HEK293T (cell line): ENCODE data around the gene PRR11.
"Not testable (repeated sequence)": the region's sequence is repeated elsewhere in the genome, so short reads cannot be mapped to it uniquely, and the experiment has no call there.

Experiments used
- CTCF ChIA-PET: fragments of 350-600 bp; formaldehyde crosslinking; extraction: SDS; loops from one replicate; lab custom pipeline; 2021; ENCODE audit warnings: antibody characterized with exemption, inconsistent platforms; lab: Yijun Ruan, JAX
- POLR2A ChIA-PET: fragments of 350-600 bp; formaldehyde crosslinking; extraction: SDS; loops from one replicate; lab custom pipeline; 2020; ENCODE audit warnings: antibody characterized with exemption, inconsistent platforms; lab: Yijun Ruan, JAX
- DNase-seq: peaks from one replicate; pipeline ENCODE4 v3.0.0; 2012; ENCODE audit warnings: mixed read lengths; ENCODE audit errors: extremely low spot score
- ARNT ChIP-seq: fragments of 450-650 bp; IDR thresholded peaks from 2 replicates; pipeline ENCODE4 v1.6.1; 2017; ENCODE audit warnings: mild to moderate bottlenecking
- BHLHE40 ChIP-seq: fragments of 450-650 bp; IDR thresholded peaks from 2 replicates; pipeline ENCODE4 v1.6.1; 2016; ENCODE audit warnings: mild to moderate bottlenecking, moderate library complexity, borderline replicate concordance
- CTBP1 ChIP-seq: fragments of 450-650 bp; IDR thresholded peaks from 2 replicates; pipeline ENCODE4 v1.6.1; 2016; ENCODE audit warnings: borderline replicate concordance
- ELF4 ChIP-seq: fragments of 450-650 bp; IDR thresholded peaks from 2 replicates; pipeline ENCODE4 v1.6.1; 2017; ENCODE audit warnings: antibody characterized with exemption
- FOXA1 ChIP-seq: fragments of 450-650 bp; IDR thresholded peaks from 2 replicates; pipeline ENCODE4 v1.6.1; 2016; ENCODE audit warnings: mild to moderate bottlenecking
- FOXK2 ChIP-seq: fragments of 450-650 bp; IDR thresholded peaks from 2 replicates; pipeline ENCODE4 v1.6.1; 2016; ENCODE audit warnings: mild to moderate bottlenecking
- FOXM1 ChIP-seq: fragments of 450-650 bp; IDR thresholded peaks from 2 replicates; pipeline ENCODE4 v1.6.1; 2017; ENCODE audit warnings: mild to moderate bottlenecking, borderline replicate concordance
- HDGF ChIP-seq: fragments of 450-650 bp; IDR thresholded peaks from 2 replicates; pipeline ENCODE4 v1.6.1; 2017; ENCODE audit warnings: antibody characterized with exemption, borderline replicate concordance
- L3MBTL2 ChIP-seq: fragments of 450-650 bp; conservative IDR thresholded peaks from 2 replicates; pipeline ENCODE4 v1.6.1; 2016; ENCODE audit warnings: mild to moderate bottlenecking
- LEF1 ChIP-seq: fragments of 450-650 bp; IDR thresholded peaks from 2 replicates; pipeline ENCODE4 v1.6.1; 2017; ENCODE audit warnings: mild to moderate bottlenecking, borderline replicate concordance
- NFRKB ChIP-seq: fragments of 450-650 bp; IDR thresholded peaks from 2 replicates; pipeline ENCODE4 v1.6.1; 2016; ENCODE audit warnings: mild to moderate bottlenecking, moderate library complexity
- SP1 ChIP-seq: fragments of 450-650 bp; IDR thresholded peaks from 2 replicates; pipeline ENCODE4 v1.6.1; 2017
- SUZ12 ChIP-seq: fragments of 450-650 bp; IDR thresholded peaks from 2 replicates; pipeline ENCODE4 v1.6.1; 2016; ENCODE audit warnings: mild to moderate bottlenecking
- TARDBP ChIP-seq: fragments of 450-650 bp; IDR thresholded peaks from 2 replicates; pipeline ENCODE4 v1.6.1; 2016
- ZNF384 ChIP-seq: fragments of 450-650 bp; IDR thresholded peaks from 2 replicates; pipeline ENCODE4 v1.6.1; 2016
- TF ChIP-seq, protein P1 (sequence below): fragments of 450-650 bp; IDR thresholded peaks from 2 replicates; pipeline ENCODE4 v1.6.1; 2016

Gene PRR11

DNA sequence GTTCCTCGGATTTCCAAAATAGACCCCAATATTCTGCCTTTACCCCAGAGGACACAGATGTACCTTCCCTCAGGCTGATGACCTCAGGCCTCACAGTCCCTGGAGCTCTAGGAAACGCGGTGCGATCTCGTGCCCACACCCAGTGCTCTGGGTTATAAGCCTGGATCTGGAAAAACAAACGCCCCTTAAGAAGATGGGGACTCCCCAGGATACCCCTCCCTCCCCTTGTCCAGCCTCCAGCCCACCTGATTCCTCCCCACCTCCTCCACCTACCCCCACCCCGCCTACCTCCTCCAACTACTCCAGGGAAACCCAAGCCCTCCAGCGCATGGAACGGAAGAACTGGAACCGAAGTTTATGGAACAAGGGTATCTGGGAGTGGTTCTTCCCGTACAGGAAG, 19.1 kb downstream of the PRR11 start:
- CTCF ChIA-PET = no interaction called here
- TF ChIP-seq L3MBTL2 (no peak), SUZ12 (no peak), CTBP1 (no peak), FOXA1 (no peak), FOXM1 (no peak)
- no peak for DNase-seq
- POLR2A ChIA-PET = no interaction called here

DNA sequence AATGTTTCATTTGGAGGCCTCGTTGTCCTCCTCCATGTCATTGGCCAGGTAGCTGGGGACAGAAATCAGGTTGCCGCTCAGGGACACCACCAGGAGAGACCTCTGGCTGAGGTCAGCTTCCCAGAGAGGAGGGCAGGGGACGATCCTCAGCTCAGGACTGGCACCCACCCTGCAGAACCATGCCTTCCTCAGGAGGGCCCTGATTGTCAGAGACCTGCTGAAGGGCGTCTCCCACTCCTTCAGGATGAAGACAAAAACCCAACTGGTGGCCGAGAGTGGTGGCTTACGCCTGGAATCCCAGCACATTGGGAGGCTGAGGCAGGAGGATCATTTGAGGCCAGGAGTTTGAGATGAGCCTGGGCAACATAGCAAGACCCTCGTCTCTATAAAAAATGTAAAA, 19.5 kb downstream of the PRR11 start:
- POLR2A ChIA-PET = no interaction called here
- CTCF ChIA-PET = no interaction called here
- TF ChIP-seq NFRKB = no peak
- DNase-seq = no peak

DNA sequence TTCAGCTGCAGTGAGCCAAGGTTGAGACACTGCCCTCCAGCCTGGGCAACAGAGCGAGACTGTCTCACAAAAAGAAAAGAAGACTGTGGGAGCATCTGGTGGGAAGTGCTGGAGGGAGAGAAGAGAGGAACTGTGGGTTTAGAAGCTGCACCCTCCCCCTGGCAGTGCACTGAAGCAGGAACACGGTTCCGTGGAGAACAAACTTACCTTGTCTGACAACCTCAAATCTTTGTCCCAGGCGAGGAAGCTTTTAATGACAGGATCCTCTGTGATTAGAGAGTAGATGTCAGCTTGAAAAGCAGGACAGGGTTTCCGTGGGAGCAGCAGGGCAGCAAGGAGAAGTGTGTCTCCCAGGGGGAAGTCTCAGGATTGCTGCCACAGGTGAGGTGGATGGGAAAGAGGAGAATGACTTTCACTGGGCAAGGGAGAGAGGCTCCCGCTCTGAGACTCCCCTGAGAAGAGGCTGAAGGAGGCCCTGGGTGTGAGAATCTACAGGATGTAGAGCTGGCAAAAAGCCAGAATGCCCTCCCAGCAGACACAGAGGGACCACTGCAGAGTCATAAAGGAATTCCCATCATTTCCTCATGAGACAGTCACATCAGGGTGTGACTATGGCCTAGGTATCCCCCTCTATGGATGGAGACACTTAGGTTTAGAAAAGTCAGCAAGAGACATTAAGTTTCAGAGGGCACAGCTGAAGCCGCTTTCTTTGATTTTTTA, 22.9 kb downstream of the PRR11 start:
- ChIA-PET POLR2A (interaction anchor here (1.8 kb wide), 1 partner anchor 23 kb away, joined by 5 read pairs; the partner anchor contains the start of genes PRR11 and SKA2), CTCF (interaction anchor here (0.9 kb wide), 1 partner anchor 12 kb away, joined by 4 read pairs; no protein-coding TSS in a partner anchor)

DNA sequence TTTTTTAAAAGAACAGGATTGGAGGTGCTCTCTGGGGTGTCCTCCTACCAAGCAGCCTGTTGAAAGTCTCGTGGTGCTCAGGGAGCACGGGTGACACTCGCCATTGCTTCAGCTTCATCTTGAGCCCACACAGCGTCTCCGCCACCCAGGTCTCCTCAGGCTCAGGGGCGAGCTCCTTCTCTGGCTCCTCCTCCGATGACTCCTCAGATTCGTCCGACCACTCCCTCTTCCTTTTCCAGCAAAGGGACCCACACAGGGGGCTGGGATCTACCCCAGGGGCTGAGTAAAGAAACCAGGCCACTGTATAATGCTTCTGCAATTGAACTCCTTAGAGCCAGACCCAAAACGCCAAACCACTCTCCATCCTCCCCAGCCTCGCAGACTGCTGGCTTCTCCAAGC, 24.1 kb downstream of the PRR11 start:
- DNase-seq, CTCF ChIA-PET: not testable (repeated sequence)
- POLR2A ChIA-PET = interaction anchor here (1.8 kb wide), 1 partner anchor 24 kb away, joined by 5 read pairs; the partner anchor contains the start of genes PRR11 and SKA2

More for the DNA sequence above, 22.9 kb downstream of the PRR11 start:
- TF ChIP-seq LEF1 (no peak), FOXM1 (no peak), ELF4 (no peak), ARNT (no peak), L3MBTL2 (no peak), ZNF384 (no peak), SP1 (no peak)
- TF ChIP-seq, protein P1, sequence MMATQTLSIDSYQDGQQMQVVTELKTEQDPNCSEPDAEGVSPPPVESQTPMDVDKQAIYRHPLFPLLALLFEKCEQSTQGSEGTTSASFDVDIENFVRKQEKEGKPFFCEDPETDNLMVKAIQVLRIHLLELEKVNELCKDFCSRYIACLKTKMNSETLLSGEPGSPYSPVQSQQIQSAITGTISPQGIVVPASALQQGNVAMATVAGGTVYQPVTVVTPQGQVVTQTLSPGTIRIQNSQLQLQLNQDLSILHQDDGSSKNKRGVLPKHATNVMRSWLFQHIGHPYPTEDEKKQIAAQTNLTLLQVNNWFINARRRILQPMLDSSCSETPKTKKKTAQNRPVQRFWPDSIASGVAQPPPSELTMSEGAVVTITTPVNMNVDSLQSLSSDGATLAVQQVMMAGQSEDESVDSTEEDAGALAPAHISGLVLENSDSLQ = no peak
- DNase-seq = no peak

DNA sequence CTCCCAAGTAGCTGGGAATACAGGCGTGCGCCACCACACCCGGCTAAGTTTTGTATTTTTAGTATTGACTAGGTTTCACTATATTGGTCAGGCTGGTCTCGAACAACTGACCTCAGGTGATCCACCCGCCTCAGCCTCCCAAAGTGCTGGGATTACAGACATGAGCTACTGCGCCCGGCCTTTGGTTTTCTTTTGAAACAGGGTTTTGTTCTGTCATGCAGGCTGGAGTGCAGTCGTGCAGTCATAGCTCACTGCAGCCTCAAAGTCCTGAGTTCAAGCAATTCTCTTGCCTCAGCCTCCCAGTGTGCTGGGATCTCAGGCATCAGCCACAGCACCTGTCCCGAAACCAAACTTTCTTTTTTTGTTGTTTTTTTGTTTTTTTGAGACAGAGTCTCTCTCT, 25.1 kb downstream of the PRR11 start:
- TF ChIP-seq HDGF (no peak), BHLHE40 (no peak)
- no peak for DNase-seq
- ChIA-PET POLR2A (no interaction called here), CTCF (no interaction called here)

DNA sequence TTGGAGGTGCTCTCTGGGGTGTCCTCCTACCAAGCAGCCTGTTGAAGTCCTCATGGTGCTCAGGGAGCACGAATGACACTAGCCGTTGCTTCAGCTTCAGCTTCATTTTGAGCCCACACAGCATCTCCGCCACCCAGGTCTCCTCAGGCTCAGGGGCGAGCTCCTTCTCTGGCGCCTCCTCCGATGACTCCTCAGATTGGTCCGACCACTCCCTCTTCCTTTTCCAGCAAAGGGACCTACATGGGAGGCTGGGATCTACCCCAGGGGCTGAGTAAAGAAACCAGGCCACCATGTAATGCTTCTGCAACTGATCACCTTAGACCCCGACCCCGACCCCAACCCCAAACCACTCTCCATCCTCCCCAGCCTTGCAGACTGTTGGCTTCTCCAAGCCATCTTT, 25.9 kb downstream of the PRR11 start:
- DNase-seq = no peak
- CTCF ChIA-PET = no interaction called here
- POLR2A ChIA-PET = no interaction called here
- TF ChIP-seq BHLHE40 (no peak), SP1 (no peak), FOXK2 (no peak), FOXA1 (no peak), L3MBTL2 (no peak)
- TF ChIP-seq, protein P1 = no peak

DNA sequence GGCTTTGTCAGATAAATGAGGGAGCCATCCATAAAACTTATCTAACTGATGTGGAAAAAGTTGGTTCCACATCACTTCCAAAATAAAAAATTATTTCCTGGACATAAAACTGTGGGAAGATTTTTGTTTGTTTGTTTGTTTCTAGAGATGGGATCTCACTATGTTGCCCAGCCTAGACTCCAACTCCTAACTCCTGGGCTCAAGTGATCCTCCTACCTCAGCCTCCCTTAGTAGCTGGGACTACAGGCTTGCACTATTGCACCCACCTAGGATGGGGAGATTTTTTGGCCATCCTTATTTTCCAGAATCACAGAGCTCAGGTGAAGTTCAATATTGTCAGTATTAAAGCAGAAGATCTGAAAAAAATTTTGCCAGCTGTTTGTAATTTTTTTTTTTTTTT, 30.5 kb downstream of the PRR11 start:
- TF ChIP-seq ARNT (no peak), SUZ12 (no peak), HDGF (no peak), BHLHE40 (no peak), FOXM1 (no peak), NFRKB (no peak), TARDBP (no peak), SP1 (no peak), ZNF384 (no peak), L3MBTL2 (no peak), CTBP1 (no peak), LEF1 (no peak)
- TF ChIP-seq, protein P1 = no peak
- POLR2A ChIA-PET = interaction anchor here (0.8 kb wide), 1 partner anchor 34 kb away, joined by 3 read pairs; the partner anchor contains the start of gene GDPD1
- no peak for DNase-seq
- CTCF ChIA-PET = no interaction called here
